ENCODE data around the gene SETBP1.

Gene SETBP1

DNA sequence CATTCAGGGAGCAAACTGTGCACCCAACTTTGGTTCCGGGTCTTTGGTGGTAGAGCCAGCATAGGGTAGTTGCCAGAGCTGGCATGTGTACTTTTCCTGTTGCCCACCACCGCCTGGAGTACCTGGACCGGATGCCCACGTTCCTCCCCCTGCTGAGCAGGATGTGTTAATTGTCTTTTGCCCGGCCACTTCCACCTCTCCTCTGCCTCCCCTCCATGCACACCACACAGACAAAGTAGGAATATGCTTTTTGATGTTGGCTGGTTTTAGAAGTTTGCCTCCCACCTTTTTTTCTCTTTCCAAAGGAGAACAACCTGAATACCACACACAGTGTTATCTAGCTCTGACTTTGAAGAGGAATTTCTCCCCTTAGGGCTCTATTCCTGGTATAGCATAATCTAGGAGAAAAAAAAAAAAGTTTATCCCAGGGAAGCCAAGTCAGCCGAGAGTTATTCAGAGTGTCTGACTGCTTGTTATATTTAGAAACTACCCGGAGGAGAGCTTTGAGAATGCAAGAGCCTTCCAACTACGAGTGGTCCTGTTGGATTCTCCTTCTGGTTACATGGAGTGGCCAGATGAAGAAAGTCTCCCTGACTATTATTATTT is 111.9 kb downstream of the SETBP1 start:
- TF ChIP-seq, protein P1, sequence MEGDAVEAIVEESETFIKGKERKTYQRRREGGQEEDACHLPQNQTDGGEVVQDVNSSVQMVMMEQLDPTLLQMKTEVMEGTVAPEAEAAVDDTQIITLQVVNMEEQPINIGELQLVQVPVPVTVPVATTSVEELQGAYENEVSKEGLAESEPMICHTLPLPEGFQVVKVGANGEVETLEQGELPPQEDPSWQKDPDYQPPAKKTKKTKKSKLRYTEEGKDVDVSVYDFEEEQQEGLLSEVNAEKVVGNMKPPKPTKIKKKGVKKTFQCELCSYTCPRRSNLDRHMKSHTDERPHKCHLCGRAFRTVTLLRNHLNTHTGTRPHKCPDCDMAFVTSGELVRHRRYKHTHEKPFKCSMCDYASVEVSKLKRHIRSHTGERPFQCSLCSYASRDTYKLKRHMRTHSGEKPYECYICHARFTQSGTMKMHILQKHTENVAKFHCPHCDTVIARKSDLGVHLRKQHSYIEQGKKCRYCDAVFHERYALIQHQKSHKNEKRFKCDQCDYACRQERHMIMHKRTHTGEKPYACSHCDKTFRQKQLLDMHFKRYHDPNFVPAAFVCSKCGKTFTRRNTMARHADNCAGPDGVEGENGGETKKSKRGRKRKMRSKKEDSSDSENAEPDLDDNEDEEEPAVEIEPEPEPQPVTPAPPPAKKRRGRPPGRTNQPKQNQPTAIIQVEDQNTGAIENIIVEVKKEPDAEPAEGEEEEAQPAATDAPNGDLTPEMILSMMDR (IDR thresholded peaks at IDR 0.05; ENCODE audit: borderline replicate concordance, control extremely low read depth, extremely low read depth, insufficient read depth, missing control alignments): no peak
- DNase-seq (ENCODE audit: low spot score): no peak
- in situ Hi-C loops (cut with MboI; ENCODE audit: low sequenced_read_pairs, unreplicated experiment): no loop called here

DNA sequence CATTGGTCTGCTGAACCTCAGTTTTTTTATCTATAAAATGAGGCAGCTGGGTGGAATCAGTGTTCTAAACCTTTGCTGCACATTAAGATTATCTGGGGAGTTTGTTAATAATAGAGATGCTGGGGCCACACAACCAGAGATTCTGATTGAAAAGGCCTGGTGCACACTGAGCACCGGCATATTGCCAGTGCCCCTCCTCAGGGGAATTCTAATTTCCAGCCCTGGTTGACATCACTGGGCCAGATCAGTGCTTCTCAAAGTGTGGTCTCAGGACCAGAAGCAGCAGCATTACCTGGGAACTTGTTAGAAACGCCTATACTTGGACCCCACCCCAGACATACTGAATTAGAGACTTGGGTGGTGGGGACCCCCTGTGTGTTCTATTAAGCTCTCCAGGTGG is 112.5 kb downstream of the SETBP1 start:
- TF ChIP-seq, protein P1 (IDR thresholded peaks at IDR 0.05; ENCODE audit: borderline replicate concordance, control extremely low read depth, extremely low read depth, insufficient read depth, missing control alignments): no peak
- in situ Hi-C loops (cut with MboI; ENCODE audit: low sequenced_read_pairs, unreplicated experiment): no loop called here

DNA sequence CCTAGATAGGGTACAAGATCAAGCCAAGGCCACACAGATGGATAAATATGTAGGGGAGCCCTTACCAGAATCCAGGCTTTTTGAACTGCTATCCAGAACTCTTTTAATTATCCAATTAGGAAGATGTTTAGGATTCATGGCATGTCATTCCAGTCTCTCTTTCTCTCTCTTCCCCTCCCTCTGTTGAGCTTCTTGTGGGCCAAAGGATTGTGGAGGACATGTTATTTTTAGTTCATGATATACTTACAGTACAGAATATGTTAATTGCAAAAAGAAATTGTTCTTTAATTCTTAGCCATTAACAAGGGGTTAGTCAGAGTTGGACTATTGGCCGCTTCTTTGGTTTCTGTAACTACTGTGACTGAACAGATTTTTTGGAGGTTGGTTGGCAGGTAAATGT is 113.0 kb downstream of the SETBP1 start:
- TF ChIP-seq, protein P1 (IDR thresholded peaks at IDR 0.05; ENCODE audit: borderline replicate concordance, control extremely low read depth, extremely low read depth, insufficient read depth, missing control alignments): no peak
- no peak for DNase-seq (ENCODE audit: low spot score)
- in situ Hi-C loops (cut with MboI; ENCODE audit: low sequenced_read_pairs, unreplicated experiment): no loop called here

More for the DNA sequence above, 112.5 kb downstream of the SETBP1 start:
- DNase-seq (ENCODE audit: low spot score): no peak

DNA sequence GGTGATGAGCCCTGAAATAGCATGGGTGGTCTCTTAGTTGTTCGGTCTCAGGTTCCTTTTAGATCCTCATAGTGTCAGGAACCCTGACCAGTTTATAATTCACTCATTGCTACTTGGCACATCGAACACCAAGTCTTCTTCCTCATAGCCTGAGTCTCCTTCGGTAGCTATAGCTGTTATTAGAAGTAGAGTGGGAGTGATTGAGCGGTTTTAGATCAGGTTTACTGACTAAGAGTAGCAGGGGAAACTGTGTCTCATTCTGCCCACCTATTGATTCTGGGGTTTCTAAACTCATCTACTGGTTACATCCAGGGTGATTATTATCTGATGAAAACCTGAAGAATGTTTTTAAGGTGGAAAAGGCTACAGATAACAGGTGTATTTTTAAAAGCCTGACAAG is 114.6 kb downstream of the SETBP1 start:
- in situ Hi-C loops (cut with MboI; ENCODE audit: low sequenced_read_pairs, unreplicated experiment): no loop called here
- TF ChIP-seq, protein P1 (IDR thresholded peaks at IDR 0.05; ENCODE audit: borderline replicate concordance, control extremely low read depth, extremely low read depth, insufficient read depth, missing control alignments): no peak
- DNase-seq (ENCODE audit: low spot score): no peak

DNA sequence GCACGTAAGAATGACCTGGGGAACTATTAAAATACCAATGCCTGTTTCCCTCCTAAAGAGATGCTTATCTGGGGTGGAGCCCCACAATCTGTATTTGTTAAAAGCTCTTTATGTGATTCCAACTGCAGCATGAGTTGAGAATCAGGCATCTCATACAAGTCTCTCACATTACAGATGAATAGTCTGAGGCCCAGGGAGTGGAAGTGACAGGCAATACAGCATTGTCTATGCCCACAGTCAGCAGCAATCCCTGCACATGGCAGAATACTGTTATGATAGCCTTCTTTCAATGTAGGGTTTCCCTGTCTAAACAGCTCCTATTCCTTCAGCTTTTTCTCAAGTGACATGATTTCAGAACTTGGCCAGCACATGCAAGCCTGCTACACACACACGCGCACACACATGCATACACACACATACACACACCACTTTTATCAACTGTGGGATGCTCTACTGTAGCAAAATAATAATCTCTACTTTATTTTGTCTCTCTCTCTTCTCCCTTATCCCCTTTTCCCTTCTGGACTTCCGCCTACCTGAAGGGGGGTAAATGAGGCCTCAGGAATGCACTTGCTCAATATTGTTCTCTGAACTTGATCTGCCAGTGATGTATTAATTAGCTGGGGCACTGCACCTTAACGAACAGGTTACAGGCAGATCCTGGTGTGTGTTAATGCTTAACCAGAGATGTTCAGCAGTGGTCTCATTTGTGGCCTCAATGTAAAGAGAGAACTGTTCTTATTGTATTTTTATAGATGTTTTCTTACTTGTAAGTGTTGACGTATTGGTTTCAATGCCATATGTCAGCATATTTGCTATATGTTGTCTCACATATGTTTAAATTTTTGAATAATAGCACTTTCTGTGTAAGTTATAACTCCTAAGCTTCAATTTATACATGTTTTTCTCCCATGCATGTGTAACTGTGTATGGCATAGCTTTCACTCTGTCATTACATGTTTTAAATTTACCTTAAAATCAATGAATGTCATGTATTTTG is 116.0 kb downstream of the SETBP1 start:
- no peak for DNase-seq (ENCODE audit: low spot score)
- TF ChIP-seq, protein P1 (IDR thresholded peaks at IDR 0.05; ENCODE audit: borderline replicate concordance, control extremely low read depth, extremely low read depth, insufficient read depth, missing control alignments): no peak
- in situ Hi-C loops (cut with MboI; ENCODE audit: low sequenced_read_pairs, unreplicated experiment): no loop called here

DNA sequence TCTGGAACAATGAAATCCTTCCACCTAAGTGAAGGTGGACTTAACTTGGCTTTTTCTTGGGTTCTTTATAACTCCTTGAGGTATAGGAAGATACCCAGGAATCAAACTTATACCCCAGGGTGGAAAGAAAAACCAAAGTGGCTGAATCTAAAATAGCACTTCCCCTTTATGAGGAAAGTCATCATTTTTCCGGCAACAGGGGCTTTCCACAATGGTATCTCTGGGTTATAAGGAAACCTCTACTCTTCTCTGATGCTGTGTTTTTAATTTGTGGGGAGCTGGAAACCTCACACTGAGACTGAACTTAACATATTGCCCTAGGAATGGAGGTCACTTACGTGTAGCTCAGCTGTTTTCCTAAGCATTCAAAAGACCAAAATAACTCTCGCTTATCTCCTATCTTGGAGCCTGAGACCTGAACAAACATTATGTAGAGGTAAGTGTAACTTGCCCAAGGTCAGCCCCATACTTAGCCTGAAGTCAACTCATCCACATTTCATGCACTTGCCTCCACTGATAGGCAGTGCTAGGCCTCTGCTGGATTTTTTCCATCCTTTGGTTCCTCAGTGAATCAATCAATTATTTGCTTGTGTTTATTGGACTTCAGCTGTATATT is 117.9 kb downstream of the SETBP1 start:
- TF ChIP-seq, protein P1 (IDR thresholded peaks at IDR 0.05; ENCODE audit: borderline replicate concordance, control extremely low read depth, extremely low read depth, insufficient read depth, missing control alignments): no peak
- in situ Hi-C loops (cut with MboI; ENCODE audit: low sequenced_read_pairs, unreplicated experiment): no loop called here
- no peak for DNase-seq (ENCODE audit: low spot score)

Measured in GM13976 (cell line).